ENCODE results near the gene FETUB. TPM values are rescaled to one million over a fixed set of nuclear protein-coding genes. Genes with fewer than 3 reads are reported as not detected.

FETUB gene
- polyA plus RNA-seq, 3 donors: not detected

GRCh38 chr3:186603159-186603558, 37.0 kb upstream of the FETUB start:
- H3K36me3 Mint-ChIP-seq: no peaks in the 10 kb centered on the region
- Histone ChIP-seq H3K79me2 (ENCODE audit: insufficient read depth, low read length) (no peaks in the 10 kb centered on the region), H3K9ac (ENCODE audit: insufficient read depth, low read length, poor library complexity, severe bottlenecking) (no peak overlapping the region), H3K4me3 (replicated peaks in 1 of 3; ENCODE audit: low read depth in 2 of 3, low read length in 3 of 3) (no peak overlapping the region), H3K27ac (ENCODE audit: low read depth in 1 of 2, low read length in 2 of 2) (no peak overlapping the region), H2AFZ (ENCODE audit: insufficient read depth, low read depth, low read length, poor library complexity, severe bottlenecking) (no peak overlapping the region), H3K4me2 (replicated peaks; ENCODE audit: extremely low read depth, low read length, poor library complexity, severe bottlenecking) (no peak overlapping the region), H3K36me3 (replicated peaks in 1 of 2; ENCODE audit: control insufficient read depth in 1 of 2, insufficient read depth in 2 of 2, low read length in 2 of 2) (no peaks in the 10 kb centered on the region), H3K9me3 (replicated peaks in 1 of 2; ENCODE audit: control insufficient read depth in 1 of 2, insufficient read depth in 1 of 2, low read length in 2 of 2) (no peaks in the 10 kb centered on the region), H3K27me3 (ENCODE audit: control insufficient read depth in 2 of 2, insufficient read depth in 2 of 2, low read length in 2 of 2) (no peaks in the 10 kb centered on the region), H4K20me1 (ENCODE audit: insufficient read depth, low read length) (no peaks in the 10 kb centered on the region), H3K4me1 (ENCODE audit: control insufficient read depth in 1 of 2, insufficient read depth in 2 of 2, low read length in 2 of 2) (no peaks in the 10 kb centered on the region)
- peaks cover 0 to 3% (median 1%) of the 10 kb centered on the region in 7 donors for H3K9me3 Mint-ChIP-seq
- peak overlapping the region in 2 of 7 donors; percentile 0 to 32 for H3K27ac Mint-ChIP-seq
- no peak overlapping the region for H3K4me3 Mint-ChIP-seq
- DNase-seq: no peak
- no CpG with 5 or more reads among the region's 7 CpGs for WGBS (ENCODE audit: insufficient coverage)
- H3K27me3 Mint-ChIP-seq (ENCODE audit: low read depth in 3 of 3): peaks cover 0 to 7% (median 4%) of the 10 kb centered on the region in 3 donors
- H3K4me1 Mint-ChIP-seq: no peaks in the 10 kb centered on the region
- intact Hi-C loops (cut with micrococcal nuclease): no loop called here
- no peak for TF ChIP-seq CTCF (IDR thresholded peaks at IDR 0.05)

- no peak overlapping the region for H3K4me2 ChIP-seq (replicated peaks; ENCODE audit: extremely low read depth, low read length, poor library complexity, severe bottlenecking)
- no peak for DNase-seq
Measured at GRCh38 chr3:186605078-186605477, 35.1 kb upstream of the FETUB start.

More at GRCh38 chr3:186605078-186605477, 35.1 kb upstream of the FETUB start:
- H3K27me3 ChIP-seq (ENCODE audit: control insufficient read depth in 2 of 2, insufficient read depth in 2 of 2, low read length in 2 of 2): no peaks in the 10 kb centered on the region
- H4K20me1 ChIP-seq (ENCODE audit: insufficient read depth, low read length): no peaks in the 10 kb centered on the region
- no peak overlapping the region for H3K27ac ChIP-seq (ENCODE audit: low read depth in 1 of 2, low read length in 2 of 2)
- H3K36me3 Mint-ChIP-seq: no peaks in the 10 kb centered on the region
- peaks cover 0 to 5% (median 0%) of the 10 kb centered on the region in 7 donors for H3K9me3 Mint-ChIP-seq
- H3K4me1 Mint-ChIP-seq: no peaks in the 10 kb centered on the region
- intact Hi-C loops (cut with micrococcal nuclease): no loop called here
- no peaks in the 10 kb centered on the region for H3K36me3 ChIP-seq (replicated peaks in 1 of 2; ENCODE audit: control insufficient read depth in 1 of 2, insufficient read depth in 2 of 2, low read length in 2 of 2)
- H2AFZ ChIP-seq (ENCODE audit: insufficient read depth, low read depth, low read length, poor library complexity, severe bottlenecking): no peak overlapping the region
- H3K4me3 Mint-ChIP-seq: no peak overlapping the region
- no peak overlapping the region for H3K9ac ChIP-seq (ENCODE audit: insufficient read depth, low read length, poor library complexity, severe bottlenecking)
- TF ChIP-seq CTCF (IDR thresholded peaks at IDR 0.05): no peak
- H3K9me3 ChIP-seq (replicated peaks in 1 of 2; ENCODE audit: control insufficient read depth in 1 of 2, insufficient read depth in 1 of 2, low read length in 2 of 2): no peaks in the 10 kb centered on the region
- no peaks in the 10 kb centered on the region for H3K4me1 ChIP-seq (ENCODE audit: control insufficient read depth in 1 of 2, insufficient read depth in 2 of 2, low read length in 2 of 2)
- H3K27me3 Mint-ChIP-seq (ENCODE audit: low read depth in 3 of 3): peaks cover 1 to 7% (median 1%) of the 10 kb centered on the region in 3 donors
- H3K79me2 ChIP-seq (ENCODE audit: insufficient read depth, low read length): no peaks in the 10 kb centered on the region
- H3K27ac Mint-ChIP-seq: no peak overlapping the region
- no peak overlapping the region for H3K4me3 ChIP-seq (replicated peaks in 1 of 3; ENCODE audit: low read depth in 2 of 3, low read length in 3 of 3)

Measured in CD14-positive monocyte (primary cell).